GM11168 (cell line): Measurements from ENCODE around the gene LCE1D.

Experiments
- in situ Hi-C: fragments of 300-500 bp; cut with MboI; formaldehyde crosslinking; loops from one replicate; pipeline ENCODE4 v1.12.0; 2022; ENCODE audit warnings: low sequenced_read_pairs; ENCODE audit not compliant: unreplicated experiment

Gene LCE1D, protein sequence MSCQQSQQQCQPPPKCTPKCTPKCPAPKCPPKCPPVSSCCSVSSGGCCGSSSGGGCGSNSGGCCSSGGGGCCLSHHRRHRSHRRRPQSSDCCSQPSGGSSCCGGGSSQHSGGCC

DNA sequence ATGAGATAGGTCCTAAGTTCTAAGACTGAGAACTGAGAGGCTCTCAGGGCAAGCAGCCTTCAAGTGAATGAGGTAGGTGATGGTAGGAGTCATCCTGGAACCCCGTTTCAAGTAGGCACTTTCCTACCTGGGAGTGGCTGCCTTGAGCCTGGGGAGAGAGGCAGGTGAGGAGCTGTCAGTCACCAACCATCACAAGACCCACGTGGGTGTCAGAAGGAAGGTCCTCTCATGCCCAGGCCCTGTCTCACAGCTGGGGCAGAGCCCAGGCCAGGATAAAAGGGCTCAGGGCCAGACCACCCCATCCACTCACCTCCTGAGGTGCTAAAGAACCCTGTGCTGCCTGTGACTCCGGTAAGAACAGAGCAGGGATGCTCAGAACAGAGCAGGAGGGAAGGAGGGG, at the start of gene LCE1D:
TSS of gene LCE1D (plus strand) at position 301 of the 400 bp plus-strand sequence. CDS start 1,074 bp downstream, outside the sequence.
- in situ Hi-C loops, result no loop called here

DNA sequence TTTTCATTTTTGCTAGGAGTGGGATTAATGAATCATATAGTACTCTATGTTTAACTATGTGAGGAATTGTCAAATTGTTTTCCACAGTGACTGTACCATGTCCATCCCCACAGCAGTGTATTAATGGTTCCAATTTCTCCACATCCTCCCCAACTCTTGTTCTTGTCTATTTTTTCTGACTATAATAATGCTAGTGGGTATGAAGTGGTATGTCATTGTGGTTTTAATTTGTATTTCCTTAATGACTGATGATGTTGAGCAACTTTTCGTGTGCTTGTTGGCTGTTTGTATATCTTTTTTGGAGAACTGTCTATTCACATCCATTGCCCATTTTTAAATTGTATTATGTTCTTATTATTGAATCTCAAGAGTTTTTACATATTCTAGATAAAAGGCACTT, 48.7 kb upstream of the LCE1D start:
- in situ Hi-C loops, result no loop called here

DNA sequence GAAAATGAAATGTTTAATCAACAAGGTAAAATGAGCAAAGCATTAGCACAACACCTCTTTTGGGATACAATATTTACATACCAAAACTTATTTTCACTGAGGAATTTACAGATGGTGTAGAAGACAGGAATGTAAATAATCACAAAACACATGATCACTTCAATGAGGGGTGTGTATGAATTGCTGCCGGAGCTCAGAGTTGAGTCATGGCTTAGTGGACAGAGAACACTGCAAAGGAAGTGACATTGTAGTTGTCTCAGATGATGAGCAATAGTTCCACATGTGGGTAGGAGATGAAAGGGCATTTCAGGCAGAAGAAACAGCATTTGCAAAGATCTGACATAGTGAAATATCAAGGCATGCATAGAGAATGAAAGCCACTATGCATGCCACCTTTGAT, 44.3 kb upstream of the LCE1D start:
- in situ Hi-C loops, result no loop called here

DNA sequence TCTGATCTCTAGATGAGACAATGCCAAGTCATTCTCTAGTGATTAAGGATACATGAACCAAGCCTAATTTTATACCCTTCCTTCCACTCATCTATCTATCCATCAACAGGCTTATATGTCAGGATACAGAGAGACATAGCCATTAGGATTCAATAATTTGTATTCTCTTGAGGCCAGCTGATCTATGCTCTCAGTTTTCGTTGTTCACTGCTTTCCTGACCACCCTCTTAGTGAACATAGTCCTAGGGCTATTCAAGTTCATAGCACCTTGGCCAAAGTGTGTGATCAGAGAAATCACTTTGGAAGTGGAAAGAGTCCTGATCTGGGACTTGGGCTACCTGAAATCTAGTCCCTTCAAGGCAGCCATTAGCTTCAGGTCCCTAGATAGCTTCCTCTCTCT, 42.9 kb upstream of the LCE1D start:
- in situ Hi-C loops, result no loop called here

DNA sequence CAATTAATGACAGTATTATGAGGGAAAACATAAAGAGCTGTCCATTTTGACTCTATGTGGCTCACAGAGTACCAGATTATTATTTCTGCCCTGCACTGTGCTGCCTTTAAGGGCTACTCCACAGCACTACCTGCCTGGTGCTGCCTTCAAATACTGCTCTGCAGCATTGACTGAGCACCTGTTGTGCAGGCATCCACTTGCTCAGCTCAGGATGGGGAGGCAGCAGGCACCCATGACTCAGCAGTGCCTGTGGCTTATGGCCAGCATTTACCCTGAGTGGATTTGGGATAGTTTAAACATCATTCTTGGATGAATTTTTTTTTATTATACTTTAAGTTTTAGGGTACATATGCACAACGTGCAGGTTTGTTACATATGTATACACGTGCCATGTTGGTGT, 39.6 kb upstream of the LCE1D start:
- in situ Hi-C loops, result no loop called here

DNA sequence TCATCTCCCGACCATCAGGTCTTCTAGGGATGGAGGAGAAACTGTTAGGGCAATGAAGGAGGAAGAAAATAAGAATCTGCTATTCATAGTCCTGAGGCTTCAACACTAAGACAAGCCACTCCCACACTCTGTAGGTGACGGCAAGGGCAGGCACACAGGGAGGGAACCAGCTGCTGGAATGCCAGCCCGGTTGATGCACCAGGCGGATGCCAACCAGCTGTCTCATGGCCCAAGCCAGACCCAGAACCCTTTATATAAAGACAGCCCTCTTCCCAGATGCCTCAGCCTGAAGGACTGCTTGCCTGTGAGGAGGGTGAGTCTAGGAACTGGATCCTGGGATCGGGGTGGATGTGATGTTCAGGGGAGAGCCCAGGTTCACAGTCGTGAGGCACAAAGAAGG, 38.8 kb upstream of the LCE1D start, which contains the start of gene KPRP:
TSS of gene KPRP (plus strand) at position 279 of the 400 bp plus-strand sequence. CDS start 1,564 bp downstream, outside the sequence.
- in situ Hi-C loops, result no loop called here

DNA sequence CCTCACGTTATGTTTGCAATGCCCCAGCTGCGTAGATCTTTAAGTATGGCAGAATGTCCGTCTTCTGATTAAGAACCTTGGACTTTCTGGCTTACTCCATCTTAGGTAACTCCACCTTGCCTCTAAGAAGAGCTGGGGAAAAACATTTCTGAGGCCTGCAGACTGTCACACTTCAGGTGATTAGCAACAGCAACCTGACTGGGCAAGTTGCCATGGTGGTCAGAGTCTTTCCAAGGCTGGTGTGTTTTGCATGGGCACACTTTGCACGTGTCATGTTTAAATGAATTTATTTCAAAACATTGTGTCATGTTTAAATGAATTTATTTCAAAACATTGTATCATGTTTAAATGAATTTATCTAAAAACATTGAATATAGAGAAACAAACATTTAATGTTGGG, 37.9 kb upstream of the LCE1D start:
- in situ Hi-C loops, result no loop called here

DNA sequence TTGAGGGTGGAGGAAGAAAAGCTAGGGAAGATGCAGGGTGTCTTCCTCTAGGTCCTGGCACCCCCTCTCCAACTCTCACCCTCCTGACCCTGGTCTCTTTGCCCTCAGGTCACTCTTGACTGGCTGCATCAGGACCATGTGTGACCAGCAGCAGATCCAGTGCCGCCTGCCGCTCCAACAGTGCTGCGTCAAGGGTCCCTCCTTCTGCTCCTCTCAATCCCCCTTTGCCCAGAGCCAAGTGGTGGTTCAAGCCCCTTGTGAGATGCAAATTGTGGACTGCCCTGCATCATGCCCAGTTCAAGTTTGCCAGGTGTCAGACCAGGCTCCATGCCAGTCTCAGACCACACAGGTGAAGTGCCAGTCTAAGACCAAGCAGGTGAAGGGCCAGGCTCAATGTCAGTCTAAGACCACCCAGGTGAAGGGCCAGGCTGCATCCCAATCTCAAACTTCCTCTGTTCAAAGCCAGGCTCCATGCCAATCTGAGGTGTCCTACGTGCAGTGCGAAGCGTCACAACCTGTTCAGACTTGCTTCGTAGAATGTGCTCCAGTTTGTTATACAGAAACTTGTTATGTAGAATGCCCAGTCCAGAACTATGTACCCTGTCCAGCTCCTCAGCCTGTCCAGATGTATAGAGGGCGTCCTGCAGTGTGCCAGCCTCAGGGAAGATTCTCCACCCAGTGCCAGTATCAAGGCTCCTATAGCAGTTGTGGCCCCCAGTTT, 36.9 kb upstream of the LCE1D start:
- in situ Hi-C loops, result no loop called here

DNA sequence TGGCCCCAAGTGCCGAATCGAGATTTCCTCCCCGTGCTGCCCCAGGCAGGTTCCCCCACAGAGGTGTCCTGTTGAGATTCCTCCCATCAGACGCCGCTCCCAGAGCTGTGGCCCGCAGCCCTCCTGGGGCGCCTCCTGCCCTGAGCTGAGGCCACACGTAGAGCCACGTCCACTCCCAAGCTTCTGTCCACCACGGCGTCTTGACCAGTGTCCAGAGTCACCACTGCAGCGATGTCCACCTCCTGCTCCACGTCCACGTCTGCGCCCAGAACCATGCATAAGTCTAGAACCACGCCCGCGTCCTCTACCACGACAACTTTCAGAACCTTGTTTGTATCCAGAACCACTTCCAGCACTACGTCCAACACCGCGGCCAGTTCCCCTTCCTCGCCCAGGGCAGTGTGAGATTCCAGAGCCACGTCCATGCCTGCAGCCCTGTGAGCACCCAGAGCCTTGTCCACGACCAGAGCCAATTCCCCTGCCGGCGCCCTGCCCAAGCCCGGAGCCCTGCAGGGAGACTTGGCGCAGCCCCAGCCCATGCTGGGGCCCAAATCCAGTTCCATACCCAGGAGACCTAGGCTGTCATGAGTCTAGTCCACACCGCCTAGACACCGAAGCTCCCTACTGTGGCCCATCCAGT, 35.9 kb upstream of the LCE1D start:
- in situ Hi-C loops, result no loop called here

DNA sequence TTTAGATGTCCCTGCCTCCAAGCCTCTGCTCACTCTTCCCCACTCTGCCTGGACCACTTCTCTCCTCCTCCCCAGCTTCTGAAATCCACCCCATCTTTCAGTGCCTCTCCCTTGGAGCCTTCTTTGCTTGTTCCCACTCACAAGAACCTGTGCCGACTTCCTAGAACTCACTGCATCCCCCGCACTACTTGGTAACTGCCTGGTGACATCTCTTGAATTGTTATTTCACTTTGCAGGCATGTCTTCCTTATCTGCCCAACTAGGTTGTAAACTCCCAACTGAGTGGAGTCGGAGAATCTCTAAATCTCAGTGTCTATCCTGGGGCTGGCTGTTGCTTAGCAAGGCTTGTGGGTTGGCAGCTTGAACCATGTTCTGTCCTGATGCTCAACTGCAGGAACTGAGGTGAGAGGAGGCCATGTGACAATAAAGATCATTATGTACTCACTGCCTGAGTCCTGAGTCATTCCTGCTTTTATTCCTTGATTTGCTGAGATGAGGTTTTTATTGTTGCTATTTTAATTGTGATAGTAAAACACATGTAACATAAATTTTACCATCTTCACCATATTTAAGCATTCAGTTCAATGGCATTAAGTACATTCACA, 34.8 kb upstream of the LCE1D start:
- in situ Hi-C loops, result no loop called here

DNA sequence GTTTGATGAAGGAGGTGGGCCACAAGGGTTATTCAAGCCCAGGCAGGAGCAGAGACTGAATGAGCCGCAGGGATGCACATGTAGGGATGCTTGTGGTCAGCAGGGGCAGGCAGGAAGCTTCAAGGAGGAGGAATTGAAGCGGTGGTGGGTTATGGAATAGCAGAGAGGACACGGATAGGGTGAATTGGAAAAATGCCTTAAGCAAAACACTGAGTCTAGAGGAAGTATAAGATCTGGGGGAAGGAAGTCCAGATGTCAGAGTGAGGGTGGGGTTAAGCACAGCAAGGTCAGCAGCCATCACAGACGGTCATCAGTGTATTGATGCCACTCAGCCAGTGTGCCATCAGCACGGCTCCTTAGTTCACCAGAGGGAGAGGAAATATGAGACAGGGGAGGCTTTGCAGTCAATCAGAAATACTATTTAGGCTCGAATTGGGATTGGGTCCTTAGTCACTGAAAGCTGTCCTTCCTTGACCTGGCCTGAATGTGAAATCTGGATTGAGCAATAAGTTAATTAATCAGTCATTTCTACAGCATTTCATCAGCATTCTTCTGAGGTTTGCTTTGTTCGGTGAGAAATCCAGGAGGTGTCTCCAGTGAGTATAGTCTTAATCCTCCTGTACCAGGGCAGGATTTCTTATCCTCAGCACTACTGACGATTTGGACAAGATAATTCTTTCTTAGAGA, 27.5 kb upstream of the LCE1D start:
- in situ Hi-C loops, result no loop called here

DNA sequence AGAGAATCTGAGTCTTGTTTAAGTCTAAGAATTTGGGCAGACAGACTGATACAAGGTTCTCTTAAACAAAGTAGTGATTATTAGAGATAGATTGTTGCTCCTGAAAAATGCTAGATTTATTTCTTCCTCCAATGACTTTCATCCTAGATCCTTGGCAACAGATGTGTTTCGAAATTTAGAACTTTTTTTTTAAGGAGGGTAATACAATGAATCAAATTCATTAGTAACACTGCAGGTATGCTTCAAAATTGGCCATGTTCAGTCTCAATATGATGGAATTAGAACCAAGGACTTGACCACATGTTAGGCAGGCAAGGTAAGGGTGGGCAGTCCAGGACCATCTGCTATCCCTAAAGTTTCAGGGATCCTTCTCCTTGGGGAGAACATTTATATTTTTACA, 26.1 kb upstream of the LCE1D start:
- in situ Hi-C loops, result no loop called here

DNA sequence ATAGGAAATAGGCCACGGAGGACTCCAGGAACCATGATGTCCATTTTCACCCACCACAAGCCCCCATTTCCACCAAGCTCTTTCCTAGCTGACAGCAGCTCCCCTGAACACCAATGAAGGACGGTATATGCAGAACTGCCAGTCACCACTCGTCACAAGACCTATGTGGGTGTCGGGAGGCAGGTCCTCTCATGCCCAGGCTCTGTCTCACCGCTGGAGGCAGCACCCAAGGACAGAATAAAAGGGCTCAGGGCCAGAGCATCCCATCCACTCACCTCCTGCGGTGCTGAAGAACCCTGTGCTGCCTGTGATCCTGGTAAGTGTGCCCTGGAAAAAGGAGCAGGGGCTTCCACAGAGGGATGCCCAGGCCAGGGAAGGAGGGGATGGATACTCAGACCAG, 21.6 kb upstream of the LCE1D start, which contains the start of gene LCE1F:
TSS of gene LCE1F (plus strand) at position 266 of the 400 bp plus-strand sequence. CDS start 1,232 bp downstream, outside the sequence.
- in situ Hi-C loops, result no loop called here

DNA sequence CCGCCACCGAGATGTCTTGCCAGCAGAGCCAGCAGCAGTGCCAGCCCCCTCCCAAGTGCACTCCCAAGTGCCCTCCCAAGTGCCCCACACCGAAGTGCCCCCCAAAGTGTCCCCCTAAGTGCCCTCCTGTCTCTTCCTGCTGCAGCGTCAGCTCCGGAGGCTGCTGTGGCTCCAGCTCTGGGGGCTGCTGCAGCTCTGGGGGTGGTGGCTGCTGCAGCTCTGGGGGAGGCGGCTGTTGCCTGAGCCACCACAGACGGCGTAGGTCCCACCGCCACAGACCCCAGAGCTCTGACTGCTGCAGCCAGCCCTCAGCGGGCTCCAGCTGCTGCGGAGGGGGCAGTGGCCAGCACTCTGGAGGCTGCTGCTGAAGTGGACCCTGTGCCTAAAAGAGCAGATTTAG, 20.2 kb upstream of the LCE1D start:
- in situ Hi-C loops, result no loop called here

DNA sequence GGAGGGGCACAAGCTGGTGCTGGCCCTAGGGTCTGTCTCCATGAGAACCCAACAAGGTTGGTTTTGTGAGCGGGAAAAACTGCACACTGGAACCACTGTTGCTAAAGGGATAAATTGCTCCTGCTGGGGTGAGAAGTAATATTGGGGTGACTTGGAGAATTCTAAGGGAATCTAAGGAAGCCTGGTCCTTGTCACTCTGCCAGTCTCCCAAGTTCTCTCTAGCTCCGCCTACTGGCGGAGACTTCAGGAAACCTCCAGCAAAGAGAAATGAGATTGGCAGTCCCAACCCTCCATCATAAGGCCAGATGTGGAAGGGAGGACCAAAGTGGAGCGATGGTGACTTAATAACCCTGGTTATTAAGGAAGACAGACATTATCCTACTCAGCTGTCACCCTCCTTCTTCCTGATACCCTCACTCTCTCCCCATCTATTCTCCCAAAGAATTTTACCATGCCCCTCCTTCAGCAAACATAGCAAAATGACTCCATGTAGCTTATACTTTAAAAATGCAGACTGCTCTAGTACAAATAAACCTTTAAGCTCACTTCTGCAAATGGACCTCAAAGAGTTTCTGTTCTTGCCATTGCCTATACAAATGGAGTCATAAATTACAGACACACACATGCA, 18.9 kb upstream of the LCE1D start:
- in situ Hi-C loops, result no loop called here

DNA sequence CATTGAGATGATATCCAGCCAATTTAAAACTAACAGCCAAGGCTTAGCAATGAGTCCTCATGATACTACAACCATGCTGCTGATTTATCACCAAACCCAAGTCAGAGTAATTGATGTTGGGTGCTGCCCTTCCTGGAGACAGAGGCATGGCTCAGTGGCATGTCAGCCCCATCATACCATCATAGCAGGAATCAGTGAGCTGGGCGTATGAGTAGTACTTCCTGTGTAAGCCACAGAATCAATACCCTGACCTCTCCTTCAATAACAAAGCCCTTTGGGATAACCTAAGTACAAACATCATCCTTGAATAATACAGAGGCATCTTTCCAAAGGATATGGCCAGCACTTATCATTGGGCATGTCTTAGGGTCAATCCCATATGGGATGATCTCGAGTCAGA, 13.4 kb upstream of the LCE1D start:
- in situ Hi-C loops, result no loop called here

DNA sequence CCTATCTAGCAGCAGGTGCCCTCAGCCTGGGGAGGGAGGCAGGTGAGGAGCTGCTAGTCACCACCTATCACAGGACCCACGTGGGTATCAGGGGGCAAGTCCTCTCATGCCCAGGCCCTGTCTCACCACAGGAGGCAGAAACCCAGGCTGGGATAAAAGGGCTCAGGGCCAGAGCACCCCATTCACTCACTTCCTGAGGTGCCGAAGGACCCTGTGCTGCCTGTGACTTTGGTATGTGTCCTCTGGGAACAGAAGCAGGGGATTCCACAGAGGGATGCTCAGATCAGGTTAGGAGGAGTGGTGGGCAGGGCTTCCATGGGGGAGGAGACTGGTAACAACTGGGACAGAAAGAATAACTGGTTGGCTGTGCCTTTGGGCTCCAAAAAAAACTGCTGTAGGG, 10.4 kb upstream of the LCE1D start, which contains the start of gene LCE1E:
TSS of gene LCE1E (plus strand) at position 181 of the 400 bp plus-strand sequence. CDS start 1,043 bp downstream, outside the sequence.
- in situ Hi-C loops, result no loop called here

DNA sequence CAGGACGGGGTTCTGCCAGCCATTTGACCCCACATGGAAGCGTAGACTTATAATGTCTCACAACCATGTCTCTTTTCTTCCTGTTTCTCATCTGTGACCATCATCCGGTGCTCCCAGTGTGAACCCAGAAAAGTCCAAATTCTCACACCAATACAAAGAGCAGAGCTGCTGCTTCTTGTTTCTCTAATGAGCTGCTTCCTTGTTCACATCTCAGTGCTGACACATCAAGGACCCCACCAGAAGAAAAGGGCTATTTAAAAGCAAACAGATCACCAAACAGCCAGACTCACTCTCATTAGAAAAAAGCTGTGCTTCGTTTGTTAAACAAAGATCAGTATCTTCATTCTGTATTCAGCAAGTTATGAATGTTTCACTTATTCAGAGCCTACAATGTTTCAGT, 835 bp upstream of the LCE1D start:
- in situ Hi-C loops, result no loop called here

DNA sequence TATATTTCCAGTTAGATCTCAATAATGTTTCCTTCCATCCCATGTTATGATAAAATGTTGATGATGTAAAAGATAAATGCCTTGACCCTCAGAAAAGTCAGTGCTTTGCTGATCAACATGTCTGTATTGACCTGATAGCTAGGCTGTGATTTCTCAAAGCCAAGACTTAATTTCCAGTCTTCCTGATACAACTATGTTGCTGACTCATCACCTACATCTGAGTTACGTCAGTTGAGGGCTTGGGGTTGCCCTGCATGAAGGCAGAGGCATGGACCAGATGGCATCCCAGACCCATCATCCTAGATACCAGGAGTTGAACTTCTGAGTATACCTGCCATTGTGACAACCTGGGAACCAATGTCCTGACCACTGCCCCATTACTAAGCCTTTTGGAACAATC, 4.8 kb downstream of the LCE1D start:
- in situ Hi-C loops, result no loop called here

DNA sequence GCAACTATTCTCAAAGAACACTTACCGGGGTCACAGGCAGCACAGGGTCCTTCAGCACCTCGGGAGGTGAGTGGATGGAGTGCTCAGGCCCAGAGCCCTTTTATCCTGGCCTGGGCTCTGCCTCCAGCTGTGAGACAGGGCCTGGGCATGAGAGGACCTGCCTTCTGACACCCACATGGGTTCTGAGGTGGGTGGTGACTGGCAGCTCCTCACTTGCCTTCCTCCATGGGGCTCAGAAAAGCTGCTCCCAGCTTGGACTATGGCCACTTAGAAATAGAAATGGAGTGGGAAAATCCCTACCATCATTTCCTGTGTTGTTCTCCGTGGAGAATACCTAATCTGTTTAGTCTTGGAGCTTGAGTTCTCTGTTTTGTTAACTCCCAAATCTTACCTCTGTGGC, 10.1 kb downstream of the LCE1D start, which contains the start of gene LCE1C:
TSS of gene LCE1C (minus strand) at position 76 of the 400 bp plus-strand sequence. CDS start 1,173 bp downstream, outside the sequence.
- in situ Hi-C loops, result no loop called here
